Tongue (tissue), 2 donors: Measurements from ENCODE around the gene CREB3L2. TPM values are rescaled to one million over a fixed set of nuclear protein-coding genes. Genes with fewer than 3 reads are reported as not detected.

Source experiments
- DNase-seq: peaks from one replicate; pipeline ENCODE4 v3.0.0-alpha.2; 2015
- total RNA-seq: library from RNA; depleted of rRNA; stranded (reverse); fragments of >200 nt; gene quantifications from one replicate; pipeline ENCODE4 v1.2.3, GENCODE V29; 2014

Gene CREB3L2
- total RNA-seq, 1 donor from 2014 or later = 35.6 TPM

DNA sequence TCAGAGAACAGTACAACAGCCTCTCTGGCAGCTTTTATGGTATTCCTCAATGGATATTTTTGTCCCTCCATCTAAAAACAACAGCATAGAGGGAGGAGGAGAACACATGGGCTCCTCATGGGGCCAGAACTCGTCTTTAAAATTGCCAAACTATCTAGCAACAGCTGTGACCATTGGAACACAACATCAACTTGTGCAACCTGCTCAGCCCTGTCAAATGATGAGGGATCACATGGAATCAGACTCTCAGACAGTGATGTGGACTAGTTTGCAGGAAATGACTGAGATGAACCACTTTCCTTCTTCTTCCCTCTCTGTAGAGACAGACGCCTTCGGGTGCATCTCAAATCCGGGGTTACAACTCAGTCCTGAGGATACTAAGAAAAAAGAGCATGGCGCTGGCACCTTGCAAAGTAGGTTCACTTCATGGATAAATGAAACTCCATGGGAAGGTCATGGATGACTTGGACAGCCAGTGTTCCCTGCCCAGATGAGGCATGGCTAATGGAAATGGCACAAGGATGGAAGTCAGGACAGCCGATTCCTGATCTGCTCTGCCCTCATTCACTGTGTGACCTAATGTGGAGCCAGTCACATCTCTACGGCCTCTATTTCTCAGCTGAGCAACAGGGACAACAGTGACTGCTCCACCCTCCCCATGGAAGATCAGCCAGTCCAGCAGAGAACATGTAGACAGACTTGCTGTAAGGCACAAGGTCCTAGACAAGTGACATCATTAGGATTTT is 130.5 kb downstream of the CREB3L2 start:
- peak; percentile 43 for DNase-seq

- no peak for DNase-seq
Observed at GRCh38 chr7:137870684-137871083, 131.2 kb downstream of the CREB3L2 start.

DNA sequence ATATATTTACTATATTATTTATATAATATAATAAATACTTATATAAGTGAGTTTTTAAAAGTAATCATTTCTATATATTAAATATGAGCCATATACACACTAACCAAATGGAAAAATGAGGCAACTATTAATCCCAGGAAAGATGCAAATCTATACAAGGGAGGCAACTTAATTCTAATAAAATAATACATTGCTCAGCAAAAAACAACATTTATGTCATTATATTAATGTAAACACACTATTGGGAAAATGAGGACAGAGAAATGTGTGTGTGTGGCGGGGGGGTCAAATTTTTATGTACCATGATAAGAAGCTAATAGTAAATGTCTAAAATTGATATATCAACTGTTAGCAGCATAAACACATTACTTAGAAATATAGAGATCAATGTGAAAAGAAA is 131.8 kb downstream of the CREB3L2 start:
- no peak for DNase-seq

DNA sequence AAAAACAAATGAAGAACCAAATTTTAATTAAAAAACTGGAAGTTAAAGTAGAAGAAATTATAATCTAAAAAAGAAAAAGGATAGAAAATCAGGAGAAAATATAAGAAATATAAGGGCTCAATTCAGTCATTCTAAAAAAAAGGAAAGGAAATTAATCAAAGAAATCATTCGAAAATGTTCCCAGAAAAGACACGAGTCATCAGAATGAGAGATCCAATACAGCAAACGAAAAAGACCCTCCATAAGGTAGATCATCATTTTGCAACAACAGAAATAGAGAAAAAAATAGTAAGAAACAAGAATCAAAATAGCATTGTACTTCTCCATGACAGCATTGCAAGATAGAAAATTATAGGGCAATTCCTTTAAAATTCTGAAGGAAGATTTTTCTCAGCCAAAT is 132.6 kb downstream of the CREB3L2 start:
- DNase-seq = no peak

DNA sequence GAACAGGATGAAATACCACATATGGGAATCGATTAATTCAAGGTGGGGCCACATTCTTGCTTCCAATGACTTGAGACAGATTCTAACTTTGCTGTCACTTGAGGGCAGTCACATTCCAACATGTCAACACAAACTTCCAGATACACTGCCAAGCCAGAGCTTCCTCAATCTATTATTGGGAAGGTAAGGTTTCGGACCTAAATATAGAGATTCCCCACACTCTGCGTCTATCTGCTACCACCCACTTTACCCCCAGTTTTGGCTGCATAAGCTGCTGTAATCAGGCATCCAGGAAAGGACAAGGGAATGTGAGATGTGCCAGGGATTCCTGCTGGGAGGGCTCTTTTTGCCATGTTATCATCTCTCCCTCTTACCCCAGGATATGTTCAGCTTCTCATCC is 134.6 kb downstream of the CREB3L2 start:
- no peak for DNase-seq

DNA sequence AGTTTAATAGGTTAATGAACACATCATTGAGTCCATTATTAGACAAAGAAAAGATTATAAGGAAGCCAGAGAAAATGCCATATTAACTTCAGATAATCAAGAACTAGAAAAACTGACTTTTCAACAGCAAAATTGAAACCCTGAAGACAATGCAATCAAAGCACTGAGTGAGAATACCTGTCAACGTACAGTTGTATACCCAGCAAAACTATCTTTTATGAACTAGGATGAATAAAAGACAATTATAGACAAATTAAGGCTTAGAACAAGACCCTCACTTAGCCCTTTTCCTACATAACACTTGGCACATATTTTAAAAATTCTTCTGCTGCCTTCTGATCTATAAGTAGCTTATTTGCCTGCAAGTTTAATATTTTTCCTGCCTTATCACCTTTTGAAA is 136.1 kb downstream of the CREB3L2 start:
- DNase-seq = no peak

- no peak for DNase-seq
Observed at GRCh38 chr7:137862964-137863363, 138.9 kb downstream of the CREB3L2 start.

DNA sequence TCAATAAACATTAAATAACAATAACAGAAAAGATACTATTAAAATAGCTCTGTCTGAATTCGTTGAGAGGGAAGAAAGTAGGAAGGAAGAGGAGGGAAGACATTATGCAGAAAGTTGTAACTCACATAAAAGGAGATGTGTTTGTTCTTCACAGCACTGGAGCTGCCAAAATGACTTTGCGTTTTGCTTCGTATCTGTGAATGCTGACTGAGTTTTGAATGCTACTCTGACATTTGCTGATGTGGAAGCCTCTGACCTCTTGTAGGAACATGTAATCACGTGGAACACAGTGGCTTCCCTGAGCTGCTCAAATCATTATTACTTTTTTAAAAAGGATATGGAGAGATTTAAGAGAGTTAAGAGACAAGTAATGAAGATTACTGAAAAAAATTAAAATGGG is 139.5 kb downstream of the CREB3L2 start:
- DNase-seq = no peak

DNA sequence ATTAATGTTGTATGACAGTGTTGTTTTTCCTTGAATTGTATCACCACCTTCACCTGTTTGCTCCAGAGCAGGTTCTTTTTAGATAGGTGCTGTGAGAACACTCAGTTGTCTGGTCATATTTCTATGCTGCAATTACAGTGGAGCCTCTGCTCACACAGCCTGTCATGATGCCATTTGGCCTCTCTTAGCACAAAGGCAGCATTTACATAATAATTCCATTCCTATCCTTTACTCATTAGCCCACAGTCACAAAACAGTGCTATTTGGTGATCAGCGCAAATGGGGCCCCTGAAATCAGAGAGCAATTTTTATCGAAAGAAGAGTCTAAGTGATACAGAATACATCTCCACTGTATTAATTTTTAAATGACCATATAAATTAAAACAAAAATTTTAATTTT is 141.3 kb downstream of the CREB3L2 start:
- no peak for DNase-seq

- DNase-seq = no peak
Observed at GRCh38 chr7:137853053-137853452, 148.8 kb downstream of the CREB3L2 start.

DNA sequence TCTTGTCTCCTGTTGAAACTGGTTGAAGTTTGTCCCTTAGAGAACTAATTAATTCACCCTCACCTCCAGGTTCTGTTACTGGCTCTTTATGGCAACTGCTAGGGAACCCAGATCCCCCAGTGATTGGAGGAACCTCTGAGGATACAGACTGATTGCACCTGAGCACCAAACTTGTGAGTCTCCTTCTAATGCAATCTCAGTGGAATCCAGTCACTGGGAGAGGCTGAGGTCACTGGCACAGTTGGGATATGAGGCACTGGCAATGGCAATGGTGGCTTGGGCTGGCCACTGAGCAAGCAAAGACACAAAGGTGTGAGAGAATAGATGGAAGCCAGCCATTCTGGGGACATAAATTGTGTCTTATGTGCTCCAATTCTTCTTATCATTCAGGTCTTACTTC is 149.8 kb downstream of the CREB3L2 start:
- DNase-seq = no peak

- no peak for DNase-seq
Observed at GRCh38 chr7:137850972-137851945, 150.6 kb downstream of the CREB3L2 start.

DNA sequence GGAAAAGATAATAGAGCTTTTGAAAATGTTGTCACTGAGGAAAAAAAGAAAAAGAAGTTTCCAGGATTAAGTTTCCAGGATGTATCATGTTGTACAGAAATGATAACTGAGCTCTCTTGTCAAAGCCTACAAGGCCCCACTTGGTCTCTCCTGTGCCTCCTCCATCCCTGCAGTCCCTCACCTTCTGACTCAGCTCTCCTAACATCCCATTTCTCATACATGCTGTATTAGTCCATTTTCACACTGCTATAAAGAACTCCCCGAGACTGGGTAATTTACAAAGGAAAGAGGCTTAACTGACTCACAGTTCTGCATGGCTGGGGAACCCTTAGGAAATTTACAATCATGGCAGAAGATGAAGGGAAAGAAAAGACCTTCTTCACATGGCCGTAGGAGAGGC is 151.3 kb downstream of the CREB3L2 start:
- DNase-seq = no peak

DNA sequence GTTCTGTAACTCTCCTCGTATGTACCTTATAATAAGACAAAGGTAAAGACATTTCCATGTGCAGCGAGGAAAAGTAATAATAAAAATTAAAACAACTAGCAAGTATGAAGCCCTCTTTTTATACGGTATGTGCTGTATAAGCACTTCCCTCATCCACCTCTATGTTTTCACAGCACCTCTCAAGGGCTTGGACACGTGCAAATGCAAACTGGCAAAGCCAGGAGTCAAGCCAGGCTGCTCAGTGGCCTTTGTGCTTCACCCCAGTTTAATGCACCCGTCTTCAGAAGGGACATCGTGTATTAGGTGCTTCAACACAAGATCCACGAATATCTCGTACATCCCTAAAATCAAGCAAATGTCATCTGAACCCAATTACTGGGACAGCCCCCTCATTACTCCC is 153.8 kb downstream of the CREB3L2 start:
- no peak for DNase-seq

GRCh38 chr7:137847568-137848050 is 154.3 kb downstream of the CREB3L2 start:
- peak; percentile 48 for DNase-seq

- DNase-seq = peak; percentile 37
Observed at GRCh38 chr7:137846827-137847567, 154.9 kb downstream of the CREB3L2 start, which contains the start of gene DGKI. Gene DGKI (minus strand): TSS chr7:137846974.

- DNase-seq = no peak
Observed at GRCh38 chr7:137846549-137846826, 155.4 kb downstream of the CREB3L2 start.

DNA sequence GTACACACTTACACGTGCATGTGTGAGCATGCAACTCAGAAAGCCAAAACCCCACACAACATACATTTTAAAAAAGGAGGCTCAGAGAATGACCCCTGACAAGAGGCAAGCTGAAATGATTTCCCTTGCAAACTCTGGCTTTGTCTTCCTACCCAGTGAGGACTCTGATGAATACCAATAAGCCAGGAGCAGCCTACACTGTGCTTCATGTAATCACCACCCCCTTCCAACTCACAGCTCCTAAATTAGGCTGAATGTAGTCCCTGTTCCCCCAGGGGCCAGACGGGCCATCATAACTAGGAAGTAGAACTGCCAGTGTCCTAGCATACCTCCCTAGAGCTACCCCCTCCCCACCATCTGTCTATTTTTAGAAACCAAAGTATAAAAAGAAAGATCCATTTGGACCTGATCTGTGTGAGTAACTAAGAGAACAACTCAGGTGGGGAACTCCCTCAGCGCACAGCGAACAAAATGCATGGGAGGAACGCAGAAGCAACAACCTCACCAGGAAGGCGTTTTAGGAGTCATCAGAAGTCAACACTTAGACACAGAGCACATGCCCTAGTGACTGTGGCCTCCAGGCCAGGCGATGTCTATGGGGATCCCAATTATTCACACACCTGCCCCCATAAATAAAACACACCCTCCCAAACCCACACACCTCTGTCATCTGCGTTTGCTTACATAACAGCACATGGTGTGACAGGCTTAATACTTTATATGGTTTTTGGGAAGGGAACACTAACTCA is 157.0 kb downstream of the CREB3L2 start:
- DNase-seq = no peak

- no peak for DNase-seq
Observed at GRCh38 chr7:137839903-137840779, 161.7 kb downstream of the CREB3L2 start.

DNA sequence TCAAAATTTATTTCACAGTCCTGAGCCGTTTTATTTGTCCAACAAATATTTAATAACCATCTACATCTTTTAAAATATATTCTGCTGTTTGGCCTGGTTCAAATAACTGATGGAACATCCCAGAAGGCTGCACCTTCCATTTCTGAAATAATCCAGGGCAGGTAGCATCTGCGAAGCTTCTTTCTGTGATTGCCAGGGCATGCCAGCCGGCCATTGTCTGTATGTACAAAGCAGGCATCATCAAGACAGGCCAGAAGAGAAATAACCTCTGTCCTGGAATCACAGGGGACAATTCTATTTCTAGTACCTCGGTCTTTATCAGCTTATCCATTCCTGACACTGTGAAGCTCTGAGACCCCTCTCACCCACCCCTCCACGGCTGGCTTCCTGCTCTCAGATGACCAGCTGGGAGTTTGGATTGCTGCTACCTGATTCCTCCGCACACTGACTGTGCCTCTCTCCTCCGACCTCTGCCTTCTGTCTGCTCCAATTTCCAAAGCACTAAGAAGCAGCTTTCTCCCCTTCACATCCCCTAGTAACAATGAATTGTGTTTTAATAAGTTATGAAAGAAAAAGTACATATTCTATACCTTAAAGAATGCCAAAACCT is 163.1 kb downstream of the CREB3L2 start:
- no peak for DNase-seq
